Osteoblast (primary cell): ENCODE data around the gene SLC9A3. TPM values are rescaled to one million over a fixed set of nuclear protein-coding genes. Genes with fewer than 3 reads are reported as not detected.

Experiments used
- DNase-seq: peaks from one replicate; pipeline ENCODE4 v3.0.0; 2011; ENCODE audit warnings: low spot score, mixed read lengths; ENCODE audit not compliant: insufficient read length; ENCODE audit errors: missing footprints
- H2AFZ ChIP-seq: 2 replicates; pipeline ENCODE4 v1.6.0; 2011; ENCODE audit warnings: mild to moderate bottlenecking, low read length
- H3K27ac ChIP-seq: 2 replicates; pipeline ENCODE4 v1.5.1; 2011; ENCODE audit warnings: mild to moderate bottlenecking, low read depth, low read length, moderate library complexity
- H3K27me3 ChIP-seq: 2 replicates; pipeline ENCODE4 v1.6.0; 2012; ENCODE audit warnings: mild to moderate bottlenecking, control low read depth, inconsistent platforms, low read length, moderate library complexity; ENCODE audit not compliant: insufficient read depth
- H3K36me3 ChIP-seq: 2 replicates; pipeline ENCODE4 v1.5.1; 2011; ENCODE audit warnings: mild to moderate bottlenecking, low read length, control low read depth, moderate library complexity; ENCODE audit not compliant: insufficient read depth
- H3K4me1 ChIP-seq: 2 replicates; pipeline ENCODE4 v1.5.1; 2011; ENCODE audit warnings: mild to moderate bottlenecking, low read length, control low read depth, moderate library complexity; ENCODE audit not compliant: insufficient read depth
- H3K4me2 ChIP-seq: 2 replicates; pipeline ENCODE4 v1.6.0; 2011; ENCODE audit warnings: mild to moderate bottlenecking, low read length; ENCODE audit not compliant: insufficient read depth
- H3K4me3 ChIP-seq: fragments of 200-600 bp; sonication (generic); 3 replicates; pipeline ENCODE4 v1.5.1; 2012; ENCODE audit warnings: mild to moderate bottlenecking, low read length, inconsistent platforms; ENCODE audit not compliant: insufficient read depth
- H3K79me2 ChIP-seq: 2 replicates; pipeline ENCODE4 v1.6.0; 2012; ENCODE audit warnings: mild to moderate bottlenecking, low read length, control low read depth, inconsistent platforms; ENCODE audit not compliant: insufficient read depth
- H3K9me3 ChIP-seq: 2 replicates; pipeline ENCODE4 v1.5.1; 2011; ENCODE audit warnings: low read depth, low read length, control low read depth
- H4K20me1 ChIP-seq: 2 replicates; pipeline ENCODE4 v1.6.0; 2012; ENCODE audit warnings: mild to moderate bottlenecking, low read length, control low read depth; ENCODE audit not compliant: insufficient read depth
- total RNA-seq: library from RNA; depleted of rRNA; stranded (reverse); fragments of >200 nt; gene quantifications from 2 replicates; pipeline ENCODE4 v1.2.3, GENCODE V29; 2012
- TF ChIP-seq, protein P1 (sequence below): IDR thresholded peaks from 2 replicates; pipeline ENCODE4 v1.5.1; 2011; ENCODE audit warnings: mild to moderate bottlenecking, low read depth, low read length, moderate library complexity; ENCODE audit errors: extremely low read depth

Gene SLC9A3
- total RNA-seq, 1 donor: 1.4 TPM

DNA sequence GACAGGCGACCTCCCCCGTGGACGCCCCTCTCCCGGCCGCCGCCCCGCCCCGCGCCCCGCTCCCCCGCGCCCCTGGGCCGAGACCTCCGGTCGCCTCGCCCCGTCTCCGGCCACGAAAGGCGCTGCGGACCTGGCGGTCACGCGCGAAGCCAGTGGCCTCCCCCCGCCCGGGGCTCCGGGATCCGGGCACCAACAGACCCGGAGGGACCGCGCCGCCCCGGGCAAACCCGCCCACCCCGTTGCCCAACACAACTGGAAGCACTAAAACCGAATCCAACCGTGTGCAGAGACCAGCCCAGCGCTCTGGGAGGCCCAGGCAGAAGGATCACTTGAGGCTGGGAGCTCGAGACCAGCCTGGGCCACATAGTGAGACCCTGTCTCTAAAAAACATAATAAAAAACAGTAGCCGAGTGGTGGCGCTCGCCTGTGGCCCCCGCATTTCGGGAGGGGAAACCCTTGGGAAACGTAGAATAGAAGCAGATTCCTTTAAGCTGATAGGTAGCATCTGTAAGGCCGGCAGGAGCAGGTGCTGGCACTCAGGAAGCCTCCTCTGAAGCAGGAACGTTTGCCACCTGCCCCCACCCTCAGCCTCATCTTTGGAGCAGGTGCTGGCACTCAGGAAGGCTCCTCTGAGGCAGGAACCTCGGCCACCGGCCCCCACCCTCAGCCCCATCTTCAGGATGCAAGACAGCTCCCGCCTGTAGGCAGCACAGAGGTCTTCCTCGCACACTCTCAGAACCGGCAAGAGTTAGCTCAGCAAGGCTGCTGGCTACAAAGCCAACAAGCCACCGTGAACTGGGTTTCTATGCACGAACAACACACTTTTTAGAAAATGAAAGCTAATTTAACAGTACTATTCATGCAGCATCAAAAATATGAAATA, 4.6 kb upstream of the SLC9A3 start:
- Histone ChIP-seq H3K4me1 (no peaks in the 10 kb centered on the region), H3K36me3 (no peaks in the 10 kb centered on the region), H3K79me2 (no peaks in the 10 kb centered on the region), H4K20me1 (no peaks in the 10 kb centered on the region), H3K27me3 (peaks cover 75% of the 10 kb centered on the region), H2AFZ (no peak overlapping the region), H3K4me3 (no peak overlapping the region), H3K27ac (no peak overlapping the region), H3K4me2 (no peak overlapping the region), H3K9me3 (no peaks in the 10 kb centered on the region)
- no peak for DNase-seq
- TF ChIP-seq, protein P1, sequence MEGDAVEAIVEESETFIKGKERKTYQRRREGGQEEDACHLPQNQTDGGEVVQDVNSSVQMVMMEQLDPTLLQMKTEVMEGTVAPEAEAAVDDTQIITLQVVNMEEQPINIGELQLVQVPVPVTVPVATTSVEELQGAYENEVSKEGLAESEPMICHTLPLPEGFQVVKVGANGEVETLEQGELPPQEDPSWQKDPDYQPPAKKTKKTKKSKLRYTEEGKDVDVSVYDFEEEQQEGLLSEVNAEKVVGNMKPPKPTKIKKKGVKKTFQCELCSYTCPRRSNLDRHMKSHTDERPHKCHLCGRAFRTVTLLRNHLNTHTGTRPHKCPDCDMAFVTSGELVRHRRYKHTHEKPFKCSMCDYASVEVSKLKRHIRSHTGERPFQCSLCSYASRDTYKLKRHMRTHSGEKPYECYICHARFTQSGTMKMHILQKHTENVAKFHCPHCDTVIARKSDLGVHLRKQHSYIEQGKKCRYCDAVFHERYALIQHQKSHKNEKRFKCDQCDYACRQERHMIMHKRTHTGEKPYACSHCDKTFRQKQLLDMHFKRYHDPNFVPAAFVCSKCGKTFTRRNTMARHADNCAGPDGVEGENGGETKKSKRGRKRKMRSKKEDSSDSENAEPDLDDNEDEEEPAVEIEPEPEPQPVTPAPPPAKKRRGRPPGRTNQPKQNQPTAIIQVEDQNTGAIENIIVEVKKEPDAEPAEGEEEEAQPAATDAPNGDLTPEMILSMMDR: no peak

DNA sequence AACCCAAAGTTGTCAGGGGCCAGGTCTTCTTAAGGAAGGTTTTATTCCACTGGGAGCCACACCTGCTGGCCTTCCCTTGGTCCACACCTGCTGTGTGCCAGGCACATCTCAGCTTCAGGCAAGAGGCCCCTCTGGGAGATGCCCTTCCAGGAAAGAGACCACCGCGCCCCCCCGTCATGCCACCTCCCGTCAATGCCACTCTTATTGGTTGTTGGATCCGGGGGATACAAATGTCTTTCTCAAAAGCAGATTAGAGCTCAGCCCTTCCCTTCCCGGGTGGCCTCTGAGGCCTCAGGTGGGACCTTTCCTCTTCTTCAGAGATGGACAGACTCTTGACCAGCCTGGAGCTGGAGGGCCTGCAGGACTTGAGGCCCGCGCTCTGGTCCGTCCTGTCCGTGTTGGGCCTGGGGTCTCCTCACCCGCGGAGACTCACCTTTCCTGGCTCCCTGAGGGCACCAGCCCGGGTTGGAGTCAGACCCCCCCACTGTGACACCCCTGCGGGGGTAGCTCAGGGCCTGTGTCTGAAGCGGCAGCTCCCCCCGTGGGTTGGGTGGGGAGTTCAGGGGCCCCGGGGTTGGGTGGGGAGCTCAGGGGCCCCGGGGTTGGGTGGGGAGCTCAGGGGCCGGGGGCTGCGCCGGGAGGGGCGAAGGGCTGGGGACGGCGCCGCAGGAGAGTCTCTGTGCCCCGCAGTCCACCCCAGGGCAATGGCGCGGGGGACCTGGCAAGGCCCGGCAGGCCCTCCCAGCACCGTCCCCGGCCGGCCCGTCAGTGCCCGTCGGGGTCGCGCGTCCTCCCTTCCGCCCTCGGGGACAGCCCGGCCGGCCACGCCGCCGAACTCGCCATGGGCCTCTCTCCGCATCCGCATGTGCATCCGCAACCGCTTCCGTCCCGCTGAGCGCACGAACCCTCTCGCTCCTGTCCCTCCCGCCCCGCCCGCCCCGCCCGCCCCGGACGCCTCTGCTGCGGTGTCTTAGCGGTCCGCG, 3.7 kb upstream of the SLC9A3 start:
- Histone ChIP-seq H3K79me2 (no peaks in the 10 kb centered on the region), H3K27me3 (peaks cover 75% of the 10 kb centered on the region), H2AFZ (no peak overlapping the region), H3K4me3 (no peak overlapping the region), H3K27ac (no peak overlapping the region), H3K4me1 (no peaks in the 10 kb centered on the region), H3K36me3 (no peaks in the 10 kb centered on the region), H3K4me2 (no peak overlapping the region), H3K9me3 (no peaks in the 10 kb centered on the region), H4K20me1 (no peaks in the 10 kb centered on the region)
- TF ChIP-seq, protein P1: no peak
- DNase-seq: no peak

DNA sequence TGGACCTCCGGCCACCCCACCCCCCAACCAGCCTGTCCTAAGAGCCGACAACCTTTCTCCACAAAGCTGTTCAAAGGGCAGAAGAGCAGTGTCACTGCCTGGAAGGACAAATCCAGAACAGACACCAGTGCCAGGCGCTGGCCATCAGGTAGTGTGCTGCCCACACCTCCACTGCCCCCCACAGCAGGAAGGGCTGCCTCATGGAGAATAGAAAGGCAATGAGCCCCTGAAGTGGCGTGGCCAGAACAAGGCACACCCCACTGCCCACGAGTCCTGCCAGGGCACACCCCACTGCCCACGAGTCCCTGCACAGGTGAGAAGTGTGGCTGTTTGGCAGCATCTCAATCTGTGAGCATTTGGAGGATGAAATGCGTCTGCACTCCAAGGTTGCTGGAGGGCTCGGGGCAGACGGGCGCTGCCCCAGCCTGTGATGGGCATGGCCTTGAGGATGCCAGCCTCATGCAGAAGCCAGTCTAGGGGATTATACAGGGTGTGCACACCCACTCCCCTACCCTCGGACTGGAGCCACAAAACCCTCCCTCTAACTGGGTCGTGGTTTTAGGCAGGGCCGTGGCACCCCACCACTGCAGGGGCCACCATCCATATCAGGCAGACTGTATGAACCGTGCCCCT, 2.3 kb upstream of the SLC9A3 start:
- Histone ChIP-seq H3K27me3 (peaks cover 78% of the 10 kb centered on the region), H3K9me3 (no peaks in the 10 kb centered on the region), H3K27ac (no peak overlapping the region), H3K36me3 (no peaks in the 10 kb centered on the region), H3K79me2 (no peaks in the 10 kb centered on the region), H3K4me1 (no peaks in the 10 kb centered on the region), H4K20me1 (no peaks in the 10 kb centered on the region), H3K4me3 (no peak overlapping the region), H2AFZ (no peak overlapping the region), H3K4me2 (no peak overlapping the region)
- TF ChIP-seq, protein P1: no peak
- no peak for DNase-seq
